HEK293T (cell line): Measurements from ENCODE around the gene FCMR.

Experiments
- ARNT ChIP-seq: fragments of 450-650 bp; IDR thresholded peaks from 2 replicates; pipeline ENCODE4 v1.6.1; 2017; ENCODE audit warnings: mild to moderate bottlenecking
- BHLHE40 ChIP-seq: fragments of 450-650 bp; IDR thresholded peaks from 2 replicates; pipeline ENCODE4 v1.6.1; 2016; ENCODE audit warnings: mild to moderate bottlenecking, moderate library complexity, borderline replicate concordance
- FOXK2 ChIP-seq: fragments of 450-650 bp; IDR thresholded peaks from 2 replicates; pipeline ENCODE4 v1.6.1; 2016; ENCODE audit warnings: mild to moderate bottlenecking
- FOXM1 ChIP-seq: fragments of 450-650 bp; IDR thresholded peaks from 2 replicates; pipeline ENCODE4 v1.6.1; 2017; ENCODE audit warnings: mild to moderate bottlenecking, borderline replicate concordance
- SUZ12 ChIP-seq: fragments of 450-650 bp; IDR thresholded peaks from 2 replicates; pipeline ENCODE4 v1.6.1; 2016; ENCODE audit warnings: mild to moderate bottlenecking
- TARDBP ChIP-seq: fragments of 450-650 bp; IDR thresholded peaks from 2 replicates; pipeline ENCODE4 v1.6.1; 2016

DNA sequence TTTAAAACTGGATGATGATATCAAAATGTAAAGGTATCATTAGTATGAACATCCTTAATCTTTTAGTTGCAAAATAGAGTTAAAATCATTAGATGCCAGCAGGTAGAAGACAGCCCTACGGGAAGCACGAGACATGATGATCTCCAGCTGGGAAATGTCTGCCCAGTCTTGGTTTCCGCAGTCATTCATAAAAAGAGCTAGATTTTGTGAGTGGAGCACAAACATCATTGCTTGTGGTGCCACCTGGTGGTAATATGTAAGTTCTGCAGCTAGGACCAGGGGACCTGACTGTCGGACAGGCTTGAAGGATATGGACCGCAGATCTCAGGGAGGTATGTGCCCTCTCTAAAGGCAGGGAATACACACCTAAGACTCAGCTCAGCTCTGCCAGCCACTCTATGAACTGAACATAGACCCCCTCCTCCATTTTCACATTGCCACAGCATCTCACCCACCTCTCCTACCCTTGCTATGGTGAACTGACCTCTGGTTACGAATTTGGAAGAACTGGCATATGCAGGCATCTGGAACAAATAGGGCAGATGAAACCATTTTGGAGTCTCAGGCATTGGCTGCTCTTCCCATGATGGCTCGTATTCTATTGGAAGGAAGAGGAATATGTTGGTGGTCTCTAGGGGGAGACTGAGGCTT lies 9.2 kb downstream of the FCMR start:
- TF ChIP-seq FOXK2 (no peak), ARNT (no peak), SUZ12 (no peak), BHLHE40 (no peak), FOXM1 (no peak), TARDBP (no peak)
